Loucy (cell line): ENCODE data around the gene CCDC88C.

Experiments used
- H2AFZ ChIP-seq: fragments of 200-600 bp; sonication (generic); 2 replicates; pipeline ENCODE4 v1.6.0; 2016; ENCODE audit warnings: antibody characterized with exemption, mild to moderate bottlenecking, low read length, moderate library complexity
- H3F3A ChIP-seq: fragments of 200-600 bp; 2 replicates; pipeline ENCODE4 v1.6.0; 2016; ENCODE audit warnings: antibody characterized with exemption, low read depth, mild to moderate bottlenecking
- H3K27me3 ChIP-seq: fragments of 200-600 bp; sonication (generic); 2 replicates; pipeline ENCODE4 v1.6.1; 2014; ENCODE audit warnings: low read length, mild to moderate bottlenecking; ENCODE audit not compliant: insufficient read depth, poor library complexity, severe bottlenecking
- H3K36me3 ChIP-seq: fragments of 200-600 bp; sonication (generic); 2 replicates; pipeline ENCODE4 v1.6.1; 2016; ENCODE audit warnings: low read length; ENCODE audit not compliant: insufficient read depth
- H3K4me1 ChIP-seq: fragments of 200-600 bp; sonication (generic); 2 replicates; pipeline ENCODE4 v1.5.1; 2014; ENCODE audit warnings: low read length, mild to moderate bottlenecking; ENCODE audit not compliant: insufficient read depth, poor library complexity, severe bottlenecking
- H3K4me2 ChIP-seq: fragments of 200-600 bp; sonication (generic); 2 replicates; pipeline ENCODE4 v1.6.0; 2014; ENCODE audit warnings: antibody characterized with exemption, low read length, low read depth, mild to moderate bottlenecking; ENCODE audit not compliant: poor library complexity, severe bottlenecking
- H3K4me3 ChIP-seq: fragments of 200-600 bp; sonication (generic); 2 replicates; pipeline ENCODE4 v1.5.1; 2014; ENCODE audit warnings: low read length, mild to moderate bottlenecking, mixed read lengths; ENCODE audit not compliant: poor library complexity, severe bottlenecking
- H3K79me2 ChIP-seq: fragments of 200-600 bp; sonication (generic); 2 replicates; pipeline ENCODE4 v1.6.1; 2014; ENCODE audit warnings: low read length; ENCODE audit not compliant: insufficient read depth
- H3K9ac ChIP-seq: fragments of 200-600 bp; sonication (generic); 2 replicates; pipeline ENCODE4 v1.6.0; 2014; ENCODE audit warnings: mild to moderate bottlenecking, low read depth, low read length, moderate library complexity; ENCODE audit not compliant: poor library complexity, severe bottlenecking
- H3K9me2 ChIP-seq: fragments of 200-600 bp; sonication (generic); replicated peaks from 2 replicates; pipeline ENCODE4 v1.6.1; 2016; ENCODE audit warnings: low read depth, low read length, mixed read lengths
- H3K9me3 ChIP-seq: fragments of 200-600 bp; sonication (generic); 2 replicates; pipeline ENCODE4 v1.6.1; 2014; ENCODE audit warnings: mild to moderate bottlenecking, antibody characterized with exemption, low read length, low read depth; ENCODE audit not compliant: insufficient read depth
- H4K20me1 ChIP-seq: fragments of 200-600 bp; sonication (generic); 2 replicates; pipeline ENCODE4 v1.6.0; 2014; ENCODE audit warnings: antibody characterized with exemption, low read length, mild to moderate bottlenecking; ENCODE audit not compliant: insufficient read depth, poor library complexity, severe bottlenecking
- EZH2phosphoT487 ChIP-seq: fragments of 200-600 bp; IDR thresholded peaks from 2 replicates; pipeline ENCODE4 v1.6.1; 2018; ENCODE audit warnings: antibody characterized with exemption, mild to moderate bottlenecking, moderate library complexity, borderline replicate concordance
- TF ChIP-seq, protein P1 (sequence below): fragments of 200-600 bp; sonication (generic); conservative IDR thresholded peaks from 2 replicates; pipeline ENCODE4 v1.5.1; 2014; ENCODE audit warnings: mild to moderate bottlenecking, antibody characterized with exemption, low read length

CCDC88C gene

GRCh38 chr14:91295851-91296796 is 121.5 kb downstream of the CCDC88C start:
- Histone ChIP-seq H3K27me3 (no peaks in the 10 kb centered on the region), H3K4me3 (no peak overlapping the region), H3K9ac (no peak overlapping the region), H3K4me1 (no peaks in the 10 kb centered on the region), H4K20me1 (no peaks in the 10 kb centered on the region), H3K36me3 (peaks cover 97% of the 10 kb centered on the region), H3K9me2 (no peaks in the 10 kb centered on the region), H3K4me2 (no peak overlapping the region), H3F3A (no peaks in the 10 kb centered on the region), H2AFZ (no peak overlapping the region), H3K9me3 (no peaks in the 10 kb centered on the region), H3K79me2 (no peaks in the 10 kb centered on the region)
- TF ChIP-seq, protein P1, sequence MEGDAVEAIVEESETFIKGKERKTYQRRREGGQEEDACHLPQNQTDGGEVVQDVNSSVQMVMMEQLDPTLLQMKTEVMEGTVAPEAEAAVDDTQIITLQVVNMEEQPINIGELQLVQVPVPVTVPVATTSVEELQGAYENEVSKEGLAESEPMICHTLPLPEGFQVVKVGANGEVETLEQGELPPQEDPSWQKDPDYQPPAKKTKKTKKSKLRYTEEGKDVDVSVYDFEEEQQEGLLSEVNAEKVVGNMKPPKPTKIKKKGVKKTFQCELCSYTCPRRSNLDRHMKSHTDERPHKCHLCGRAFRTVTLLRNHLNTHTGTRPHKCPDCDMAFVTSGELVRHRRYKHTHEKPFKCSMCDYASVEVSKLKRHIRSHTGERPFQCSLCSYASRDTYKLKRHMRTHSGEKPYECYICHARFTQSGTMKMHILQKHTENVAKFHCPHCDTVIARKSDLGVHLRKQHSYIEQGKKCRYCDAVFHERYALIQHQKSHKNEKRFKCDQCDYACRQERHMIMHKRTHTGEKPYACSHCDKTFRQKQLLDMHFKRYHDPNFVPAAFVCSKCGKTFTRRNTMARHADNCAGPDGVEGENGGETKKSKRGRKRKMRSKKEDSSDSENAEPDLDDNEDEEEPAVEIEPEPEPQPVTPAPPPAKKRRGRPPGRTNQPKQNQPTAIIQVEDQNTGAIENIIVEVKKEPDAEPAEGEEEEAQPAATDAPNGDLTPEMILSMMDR, result no peak
- no peak for TF ChIP-seq EZH2phosphoT487

GRCh38 chr14:91295276-91295845 is 122.3 kb downstream of the CCDC88C start:
- H2AFZ ChIP-seq, result no peak overlapping the region
- H3K79me2 ChIP-seq, result no peaks in the 10 kb centered on the region
- H3K9ac ChIP-seq, result no peak overlapping the region
- H3K9me3 ChIP-seq, result no peaks in the 10 kb centered on the region
- H3K36me3 ChIP-seq, result peaks cover 97% of the 10 kb centered on the region
- TF ChIP-seq, protein P1, result no peak
- TF ChIP-seq EZH2phosphoT487, result no peak
- no peaks in the 10 kb centered on the region for H3K9me2 ChIP-seq
- no peaks in the 10 kb centered on the region for H3F3A ChIP-seq
- H3K4me3 ChIP-seq, result no peak overlapping the region
- no peak overlapping the region for H3K4me2 ChIP-seq
- no peaks in the 10 kb centered on the region for H3K27me3 ChIP-seq
- H4K20me1 ChIP-seq, result no peaks in the 10 kb centered on the region
- H3K4me1 ChIP-seq, result no peaks in the 10 kb centered on the region

DNA sequence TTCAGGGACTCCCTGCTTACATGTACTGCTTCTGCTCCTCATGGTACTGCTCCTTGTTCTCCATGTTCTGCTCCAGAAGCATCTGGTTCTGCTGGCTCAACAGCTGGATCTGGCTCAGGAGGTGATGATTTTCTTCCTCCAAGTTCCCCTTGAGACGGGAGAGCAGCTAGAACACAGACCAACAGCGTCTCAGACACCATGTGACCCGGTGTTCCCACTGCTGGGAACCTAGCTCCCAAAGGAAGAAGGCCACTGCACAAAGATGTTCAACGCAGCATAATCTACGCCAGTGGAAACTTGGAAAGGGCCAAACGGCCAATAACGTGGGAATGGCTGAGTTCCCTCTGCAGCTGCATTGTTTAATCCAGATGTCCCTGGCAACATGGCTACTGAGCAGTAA is 123.5 kb downstream of the CCDC88C start:
- no peaks in the 10 kb centered on the region for H3K9me3 ChIP-seq
- H2AFZ ChIP-seq, result no peak overlapping the region
- no peaks in the 10 kb centered on the region for H3K27me3 ChIP-seq
- no peaks in the 10 kb centered on the region for H3F3A ChIP-seq
- no peaks in the 10 kb centered on the region for H4K20me1 ChIP-seq
- no peak overlapping the region for H3K4me3 ChIP-seq
- H3K79me2 ChIP-seq, result no peaks in the 10 kb centered on the region
- H3K4me2 ChIP-seq, result no peak overlapping the region
- peaks cover 97% of the 10 kb centered on the region for H3K36me3 ChIP-seq
- TF ChIP-seq, protein P1, result no peak
- no peak for TF ChIP-seq EZH2phosphoT487
- no peak overlapping the region for H3K9ac ChIP-seq
- no peaks in the 10 kb centered on the region for H3K9me2 ChIP-seq
- no peaks in the 10 kb centered on the region for H3K4me1 ChIP-seq
